GM12891 (cell line): ENCODE measurements around the gene VWA3B.

Source experiments
- POLR2A ChIP-seq: IDR thresholded peaks from 2 replicates; pipeline ENCODE4 v1.6.1; 2011; ENCODE audit warnings: low read depth, low read length, control low read depth
- POLR2AphosphoS5 ChIP-seq: IDR thresholded peaks from 2 replicates; pipeline ENCODE4 v1.6.1; 2011; ENCODE audit warnings: low read depth, low read length, control low read depth

- no peak for TF ChIP-seq POLR2AphosphoS5
- TF ChIP-seq POLR2A, result no peak
These were observed 193.6 kb downstream of the VWA3B start for GRCh38 chr2:98280376-98281102.
